H9 (cell line): ENCODE data around the gene CCDC159. TPM values are rescaled to one million over a fixed set of nuclear protein-coding genes. Genes with fewer than 3 reads are reported as not detected.

Source experiments
- DNase-seq: peaks from one replicate; pipeline ENCODE4 v3.0.0-alpha.2; 2017
- H2AFZ ChIP-seq: one replicate; pipeline ENCODE4 v1.6.1; 2013; ENCODE audit warnings: mild to moderate bottlenecking, low read length, control low read depth, moderate library complexity
- H2AK5ac ChIP-seq: 2 replicates; pipeline ENCODE4 v1.6.1; 2013; ENCODE audit warnings: low read length, control low read depth, mixed read lengths; ENCODE audit not compliant: insufficient read length
- H2BK120ac ChIP-seq: one replicate; pipeline ENCODE4 v1.6.1; 2013; ENCODE audit warnings: low read depth, mild to moderate bottlenecking, low read length, control low read depth, inconsistent platforms; ENCODE audit not compliant: poor library complexity, severe bottlenecking
- H2BK12ac ChIP-seq: 2 replicates; pipeline ENCODE4 v1.6.1; 2013; ENCODE audit warnings: low read length, control low read depth, mixed read lengths, low read depth; ENCODE audit not compliant: insufficient read length
- H2BK15ac ChIP-seq: 2 replicates; pipeline ENCODE4 v1.6.1; 2013; ENCODE audit warnings: low read depth, low read length, control low read depth
- H2BK20ac ChIP-seq: one replicate; pipeline ENCODE4 v1.6.1; 2013; ENCODE audit warnings: low read depth, mild to moderate bottlenecking, low read length, control low read depth, inconsistent platforms; ENCODE audit not compliant: poor library complexity, severe bottlenecking
- H2BK5ac ChIP-seq: 2 replicates; pipeline ENCODE4 v1.6.1; 2013; ENCODE audit warnings: low read length, control low read depth, mixed read lengths; ENCODE audit not compliant: insufficient read length
- H3K14ac ChIP-seq: 2 replicates; pipeline ENCODE4 v1.6.1; 2013; ENCODE audit warnings: low read length, control low read depth; ENCODE audit not compliant: insufficient read depth
- H3K18ac ChIP-seq: 2 replicates; pipeline ENCODE4 v1.6.1; 2013; ENCODE audit warnings: low read depth, mild to moderate bottlenecking, mixed read lengths, low read length, control low read depth; ENCODE audit not compliant: insufficient read length
- H3K23ac ChIP-seq: 2 replicates; pipeline ENCODE4 v1.6.1; 2013; ENCODE audit warnings: low read length, control low read depth, mixed read lengths, low read depth; ENCODE audit not compliant: insufficient read length
- H3K23me2 ChIP-seq: 2 replicates; pipeline ENCODE4 v1.6.1; 2013; ENCODE audit warnings: low read depth, mild to moderate bottlenecking, mixed read lengths, low read length, control low read depth; ENCODE audit not compliant: insufficient read length, poor library complexity, severe bottlenecking
- H3K27ac ChIP-seq: 2 replicates; pipeline ENCODE4 v1.5.1; 2013; ENCODE audit warnings: low read length, control low read depth, mixed read lengths, low read depth; ENCODE audit not compliant: insufficient read length
- H3K27me3 ChIP-seq: 2 replicates; pipeline ENCODE4 v1.6.1; 2013; ENCODE audit warnings: low read length, control low read depth, inconsistent platforms; ENCODE audit not compliant: insufficient read depth
- H3K4ac ChIP-seq: 2 replicates; pipeline ENCODE4 v1.6.1; 2013; ENCODE audit warnings: low read depth, mild to moderate bottlenecking, control low read depth, inconsistent platforms, low read length, moderate library complexity
- H3K4me1 ChIP-seq: 2 replicates; pipeline ENCODE4 v1.6.1; 2013; ENCODE audit warnings: low read length, control low read depth, inconsistent platforms; ENCODE audit not compliant: insufficient read depth
- H3K4me2 ChIP-seq: 2 replicates; pipeline ENCODE4 v1.6.1; 2013; ENCODE audit warnings: low read length, control low read depth, mixed read lengths; ENCODE audit not compliant: insufficient read length, insufficient read depth
- H3K56ac ChIP-seq: 2 replicates; pipeline ENCODE4 v1.6.1; 2013; ENCODE audit warnings: low read depth, mild to moderate bottlenecking, mixed read lengths, low read length, control low read depth; ENCODE audit not compliant: insufficient read length
- H3K79me1 ChIP-seq: 2 replicates; pipeline ENCODE4 v1.6.1; 2013; ENCODE audit warnings: low read depth, mild to moderate bottlenecking, moderate library complexity, low read length, control low read depth, inconsistent platforms; ENCODE audit not compliant: insufficient read depth, poor library complexity, severe bottlenecking
- H3K79me2 ChIP-seq: 2 replicates; pipeline ENCODE4 v1.6.1; 2013; ENCODE audit warnings: low read length, control low read depth, inconsistent platforms; ENCODE audit not compliant: insufficient read depth
- H3K9ac ChIP-seq: 2 replicates; pipeline ENCODE4 v1.6.1; 2013; ENCODE audit warnings: low read length, control low read depth, mixed read lengths; ENCODE audit not compliant: insufficient read length; ENCODE audit errors: extremely low read depth
- H3K9me3 ChIP-seq: one replicate; pipeline ENCODE4 v1.6.1; 2013; ENCODE audit warnings: low read depth, low read length, inconsistent platforms; ENCODE audit not compliant: control insufficient read depth
- H3T11ph ChIP-seq: one replicate; pipeline ENCODE4 v1.6.1; 2013; ENCODE audit warnings: mild to moderate bottlenecking, low read length, control low read depth, inconsistent platforms
- H4K20me1 ChIP-seq: one replicate; pipeline ENCODE4 v1.6.1; 2013; ENCODE audit not compliant: control insufficient read depth, insufficient read length, insufficient read depth
- H4K5ac ChIP-seq: 2 replicates; pipeline ENCODE4 v1.6.1; 2013; ENCODE audit warnings: low read depth, mild to moderate bottlenecking, mixed read lengths, low read length, control low read depth; ENCODE audit not compliant: insufficient read length
- H4K8ac ChIP-seq: replicated peaks from 2 replicates; pipeline ENCODE4 v1.6.1; 2013; ENCODE audit warnings: low read length, control low read depth, mixed read lengths, low read depth; ENCODE audit not compliant: insufficient read length
- H4K91ac ChIP-seq: 2 replicates; pipeline ENCODE4 v1.6.1; 2013; ENCODE audit warnings: low read depth, mild to moderate bottlenecking, moderate library complexity, mixed read lengths, low read length, control low read depth; ENCODE audit not compliant: insufficient read length
- H3K27ac Mint-ChIP-seq, 3 experiments: 2 replicates in 2 of 3; 3 replicates in 1 of 3; pipeline ENCODE4 v1.8.0; 2020 to 2021; ENCODE audit warnings: mixed read lengths in 3 of 3, mild to moderate bottlenecking in 1 of 3, moderate library complexity in 1 of 3
- H3K27me3 Mint-ChIP-seq: 2 replicates; pipeline ENCODE4 v1.8.0; 2021; ENCODE audit warnings: low read depth, mild to moderate bottlenecking, moderate library complexity, mixed read lengths
- H3K36me3 Mint-ChIP-seq, 3 experiments: 2 replicates in 2 of 3; 3 replicates in 1 of 3; pipeline ENCODE4 v1.8.0; 2020 to 2021; ENCODE audit warnings: low read depth in 3 of 3, mixed read lengths in 3 of 3; ENCODE audit not compliant: insufficient read depth in 1 of 3
- H3K4me1 Mint-ChIP-seq, 2 experiments: 2 replicates each; pipeline ENCODE4 v1.8.0; 2020; ENCODE audit warnings: mixed read lengths in 2 of 2
- H3K4me3 Mint-ChIP-seq, 2 experiments: 2 replicates in 1 of 2; 3 replicates in 1 of 2; pipeline ENCODE4 v1.8.0; 2020 to 2021; ENCODE audit warnings: mild to moderate bottlenecking in 2 of 2, mixed read lengths in 2 of 2, moderate library complexity in 1 of 2
- H3K9me3 Mint-ChIP-seq, 2 experiments: 2 replicates in 1 of 2; 3 replicates in 1 of 2; pipeline ENCODE4 v1.8.0; 2020; ENCODE audit warnings: mild to moderate bottlenecking in 2 of 2, mixed read lengths in 2 of 2, moderate library complexity in 1 of 2
- CTCF ChIP-seq: fragments of 200-600 bp; sonication (generic); conservative IDR thresholded peaks from 3 replicates; pipeline ENCODE4 v1.8.0; 2021; ENCODE audit warnings: antibody characterized with exemption, mild to moderate bottlenecking
- WGBS: extraction: QIAGEN DNeasy Blood & Tissue Kit; methylation state at CpG from one replicate; pipeline ENCODE4 v1.1.7; 2013; ENCODE audit warnings: missing lambda C conversion rate, low lambda C conversion rate, mixed read lengths; ENCODE audit not compliant: insufficient read length; ENCODE audit errors: extremely low coverage; 5-methylcytosine and 5-hydroxymethylcytosine counted together
- total RNA-seq: library from RNA; stranded (reverse); gene quantifications from 2 replicates; pipeline ENCODE4 v1.2.1, GENCODE V29; 2021

CCDC159 gene
- total RNA-seq, 1 experiment from 2014 or later = 5.7 TPM

GRCh38 chr19:11364935-11365334, 18.6 kb downstream of the CCDC159 start:
- H4K5ac ChIP-seq = no peak overlapping the region
- no peak overlapping the region for H3K23ac ChIP-seq
- no peak overlapping the region for H3K4ac ChIP-seq
- no peak overlapping the region for H3K9ac ChIP-seq
- Mint-ChIP-seq H3K36me3 (peaks cover 2 to 12% (median 5%) of the 10 kb centered on the region in 3 experiments; a peak in 6 of 7 replicates), H3K4me3 (no peak overlapping the region), H3K27ac (no peak overlapping the region), H3K27me3 (peaks cover 13% of the 10 kb centered on the region), H3K4me1 (peaks cover 6 to 19% of the 10 kb centered on the region in 2 experiments), H3K9me3 (no peaks in the 10 kb centered on the region; a peak in 1 of 5 replicates)
- no peaks in the 10 kb centered on the region for H3K79me1 ChIP-seq
- no peak overlapping the region for H3T11ph ChIP-seq
- DNase-seq = no peak
- no peak overlapping the region for H4K91ac ChIP-seq
- H2BK5ac ChIP-seq = no peak overlapping the region
- no peak overlapping the region for H2BK15ac ChIP-seq
- H3K79me2 ChIP-seq = no peaks in the 10 kb centered on the region
- H3K27ac ChIP-seq = no peak overlapping the region
- peaks cover 12% of the 10 kb centered on the region for H3K23me2 ChIP-seq
- no peak overlapping the region for H2BK20ac ChIP-seq
- H3K14ac ChIP-seq = no peak overlapping the region
- no peak for TF ChIP-seq CTCF
- H3K18ac ChIP-seq = no peak overlapping the region
- H2BK120ac ChIP-seq = no peak overlapping the region
- H4K8ac ChIP-seq = no peak overlapping the region
- no peak overlapping the region for H3K56ac ChIP-seq
- no peaks in the 10 kb centered on the region for H3K9me3 ChIP-seq
- no peak overlapping the region for H2BK12ac ChIP-seq
- H3K4me1 ChIP-seq = no peaks in the 10 kb centered on the region; the same call in 1 of the 2 replicates
- no peak overlapping the region for H2AK5ac ChIP-seq
- H3K27me3 ChIP-seq = no peaks in the 10 kb centered on the region; the same call in 1 of the 2 replicates
- no peak overlapping the region for H3K4me2 ChIP-seq
- WGBS = no CpG with 5 or more reads among the region's 5 CpGs
- no peaks in the 10 kb centered on the region for H4K20me1 ChIP-seq
- no peak overlapping the region for H2AFZ ChIP-seq
